AG09319 (cell line): Measurements from ENCODE around the gene NOS3.
A peak's percentile ranks its signal among the peaks of the same experiment; 100 is the strongest.

Experiments used
- DNase-seq: peaks from one replicate; pipeline ENCODE4 v3.0.0-alpha.2; 2010; ENCODE audit warnings: low read depth; ENCODE audit errors: extremely low read depth
- TF ChIP-seq, protein P1 (sequence below): IDR thresholded peaks from 2 replicates; pipeline ENCODE4 v1.5.1; 2011; ENCODE audit warnings: low read depth, mild to moderate bottlenecking, inconsistent platforms, low read length, moderate library complexity

Gene NOS3

DNA sequence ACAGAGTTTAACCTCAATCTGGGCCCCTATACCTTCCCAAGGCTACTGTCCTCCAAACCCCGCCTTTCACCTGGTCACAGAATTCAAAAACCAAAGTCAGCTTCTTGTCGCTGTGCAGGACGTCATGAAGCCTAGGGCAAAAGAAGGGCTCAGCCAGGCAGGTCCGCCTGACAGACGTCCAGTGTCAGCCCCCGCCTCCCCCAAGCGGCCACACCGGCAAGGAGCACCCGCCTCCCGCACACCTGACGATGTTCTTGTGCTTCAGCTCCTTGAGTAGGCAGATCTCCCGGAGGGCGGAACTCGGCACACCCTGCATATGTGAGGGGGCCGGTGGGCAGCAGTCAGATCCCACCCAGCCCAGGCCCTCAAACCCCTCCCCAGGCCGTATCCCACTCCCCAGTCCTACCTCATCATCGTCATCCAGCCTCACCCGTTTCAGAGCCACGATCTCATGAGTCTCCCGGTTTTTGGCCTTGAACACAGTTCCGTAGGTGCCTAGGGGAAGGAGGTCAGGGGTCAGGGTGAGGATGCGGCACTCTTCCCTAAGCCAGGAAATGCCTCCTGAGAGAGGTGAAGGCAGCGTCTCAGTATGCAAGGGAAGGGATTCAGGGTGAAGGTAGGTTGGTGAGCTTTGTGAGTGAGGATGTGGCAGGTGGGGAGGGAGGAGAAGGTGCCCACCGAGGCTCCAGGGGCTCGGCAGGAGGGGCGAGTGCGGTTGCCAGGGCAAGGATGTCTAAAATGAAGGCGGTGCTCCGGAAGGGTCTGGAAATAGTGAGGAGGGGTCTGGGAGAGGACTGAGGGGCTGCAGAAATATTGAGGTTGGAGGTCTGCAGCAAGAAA, 66.1 kb downstream of the NOS3 start:
- TF ChIP-seq, protein P1, sequence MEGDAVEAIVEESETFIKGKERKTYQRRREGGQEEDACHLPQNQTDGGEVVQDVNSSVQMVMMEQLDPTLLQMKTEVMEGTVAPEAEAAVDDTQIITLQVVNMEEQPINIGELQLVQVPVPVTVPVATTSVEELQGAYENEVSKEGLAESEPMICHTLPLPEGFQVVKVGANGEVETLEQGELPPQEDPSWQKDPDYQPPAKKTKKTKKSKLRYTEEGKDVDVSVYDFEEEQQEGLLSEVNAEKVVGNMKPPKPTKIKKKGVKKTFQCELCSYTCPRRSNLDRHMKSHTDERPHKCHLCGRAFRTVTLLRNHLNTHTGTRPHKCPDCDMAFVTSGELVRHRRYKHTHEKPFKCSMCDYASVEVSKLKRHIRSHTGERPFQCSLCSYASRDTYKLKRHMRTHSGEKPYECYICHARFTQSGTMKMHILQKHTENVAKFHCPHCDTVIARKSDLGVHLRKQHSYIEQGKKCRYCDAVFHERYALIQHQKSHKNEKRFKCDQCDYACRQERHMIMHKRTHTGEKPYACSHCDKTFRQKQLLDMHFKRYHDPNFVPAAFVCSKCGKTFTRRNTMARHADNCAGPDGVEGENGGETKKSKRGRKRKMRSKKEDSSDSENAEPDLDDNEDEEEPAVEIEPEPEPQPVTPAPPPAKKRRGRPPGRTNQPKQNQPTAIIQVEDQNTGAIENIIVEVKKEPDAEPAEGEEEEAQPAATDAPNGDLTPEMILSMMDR, result no peak
- no peak for DNase-seq

DNA sequence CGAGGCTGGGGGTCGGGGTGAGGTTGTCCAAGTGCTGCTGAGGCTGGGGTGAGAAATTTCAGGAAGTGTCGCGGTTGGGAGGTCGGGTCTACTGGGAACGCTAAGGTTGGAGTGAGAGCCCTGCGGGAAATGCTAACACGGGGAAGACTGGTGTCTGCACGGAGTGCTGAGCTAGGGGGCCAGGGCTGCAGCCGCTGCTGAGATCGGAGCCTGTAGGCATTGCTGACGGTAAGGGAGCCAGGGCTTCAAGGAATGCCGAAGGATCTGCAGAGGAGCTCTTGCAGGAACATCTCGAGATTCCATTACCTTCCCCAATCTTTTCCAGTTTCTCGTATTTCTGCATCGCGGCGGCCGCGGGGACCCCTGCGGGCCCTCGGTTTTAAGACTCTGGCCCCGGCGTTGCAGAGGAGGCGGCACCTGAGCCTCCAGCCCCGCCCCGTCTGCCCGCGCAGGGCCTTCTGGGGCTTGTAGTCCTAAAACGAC, 66.7 kb downstream of the NOS3 start, which contains the start of gene CDK5:
Gene CDK5, minus strand, starts transcription at position 392 of the 483 bp plus-strand sequence. Its CDS starts 49 bp downstream, at position 343.
- DNase-seq, result no peak
- TF ChIP-seq, protein P1, result no peak

DNA sequence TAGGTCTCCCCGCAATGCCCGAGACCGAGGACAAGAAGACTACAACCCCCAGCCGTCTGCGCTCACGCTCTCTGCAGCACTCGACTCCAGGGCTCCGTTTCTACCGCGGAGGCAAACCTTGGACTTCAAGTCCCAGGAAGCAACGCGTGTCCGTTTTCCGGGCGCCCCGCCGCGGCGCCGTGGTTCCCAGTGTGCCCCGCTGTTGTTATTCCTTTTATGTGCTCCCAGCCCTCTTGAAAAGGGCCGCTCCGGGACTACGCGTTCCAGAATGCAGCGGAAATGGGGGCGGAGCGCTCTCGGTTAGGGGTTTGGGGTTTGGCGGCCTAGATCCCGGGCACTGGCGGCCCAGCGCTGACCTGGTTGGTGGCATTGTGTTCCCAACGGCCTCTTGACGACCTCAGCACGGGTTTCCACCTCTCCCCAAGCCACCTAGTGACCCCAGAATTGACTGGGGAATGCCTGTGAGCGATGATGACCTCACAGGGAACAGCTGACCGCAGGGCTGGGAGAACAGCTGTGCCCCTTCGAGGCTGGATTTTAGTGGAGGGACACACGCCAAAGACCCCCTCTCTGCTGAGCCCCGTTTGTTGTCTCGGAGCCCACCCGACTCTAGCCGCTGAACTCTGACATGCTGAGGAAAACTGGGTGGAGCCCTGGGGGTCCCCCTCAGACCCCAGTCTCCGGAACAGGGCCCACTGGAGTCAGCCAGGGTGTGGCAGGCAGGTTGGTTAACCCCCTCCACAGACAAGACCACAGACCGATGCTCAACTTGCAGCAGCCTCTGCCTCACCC, 67.4 kb downstream of the NOS3 start:
- DNase-seq, result peak; percentile 98
- TF ChIP-seq, protein P1, result no peak

DNA sequence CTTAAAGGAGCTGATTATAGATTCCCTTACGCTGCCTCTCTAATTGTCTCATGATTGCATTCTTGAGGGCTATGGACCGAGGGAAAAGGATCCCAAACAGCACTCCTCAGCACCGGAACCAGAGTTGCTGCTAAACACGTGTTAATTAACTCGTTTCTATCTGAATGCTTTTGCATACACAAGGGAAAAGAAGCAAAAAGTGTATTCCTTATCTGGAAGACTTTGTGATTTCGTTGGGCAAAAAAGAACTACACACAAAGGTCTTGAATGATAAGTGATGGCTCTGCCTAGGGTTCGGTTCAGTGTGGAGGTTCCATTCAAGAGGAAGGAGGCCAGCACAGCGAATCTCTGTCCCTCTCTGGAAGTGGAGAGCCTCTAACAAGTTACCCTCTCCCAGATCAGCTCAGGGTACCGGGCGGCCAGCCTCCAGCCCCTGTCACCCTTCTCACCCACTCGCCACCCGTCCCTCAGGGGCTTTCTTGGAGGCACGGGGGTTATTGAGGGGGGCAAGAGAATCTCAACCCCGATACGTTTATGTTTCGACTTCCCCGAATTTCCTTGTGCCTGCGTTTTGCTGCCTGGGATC, 68.1 kb downstream of the NOS3 start:
- DNase-seq, result no peak
- TF ChIP-seq, protein P1, result no peak

DNA sequence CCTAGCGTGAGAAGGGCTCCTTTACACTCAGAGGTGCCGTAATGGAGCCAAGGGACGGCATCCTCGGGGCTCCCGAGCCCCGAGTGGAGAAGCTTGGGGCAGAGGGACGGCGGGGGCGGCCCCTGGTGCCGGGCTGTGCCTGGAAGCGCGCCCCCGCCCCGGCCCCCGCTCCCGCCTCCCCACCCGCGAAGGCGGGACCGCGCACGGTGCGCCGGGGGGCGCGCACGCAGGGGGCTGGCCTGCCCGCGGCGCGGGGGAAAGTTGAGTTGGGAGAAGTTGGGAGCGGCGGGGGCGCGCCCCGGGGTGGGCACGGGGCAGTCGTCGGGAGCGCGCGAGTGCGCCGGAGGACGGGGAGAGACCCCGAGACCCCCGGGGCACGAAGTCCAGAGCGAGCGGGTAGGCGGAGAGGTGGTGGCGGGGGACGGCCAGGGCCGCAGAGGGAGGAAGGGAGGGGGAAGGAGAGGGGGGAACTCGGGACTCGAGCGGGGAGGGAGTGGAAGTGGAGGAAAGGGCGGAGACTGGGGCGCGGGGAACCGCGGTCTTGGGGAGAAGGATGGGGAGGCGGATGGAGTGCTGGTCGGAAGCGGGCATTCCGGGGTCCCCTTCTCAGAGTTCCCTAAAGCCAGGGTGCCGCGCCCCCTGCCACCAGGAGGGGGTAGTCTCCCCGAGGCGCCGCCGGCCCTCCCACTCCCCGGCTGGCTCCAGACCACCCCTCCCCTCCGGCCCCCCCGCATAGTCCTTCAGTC, 68.7 kb downstream of the NOS3 start, which contains the start of gene SLC4A2:
Gene SLC4A2, plus strand, starts transcription at position 223 of the 746 bp plus-strand sequence. CDS start 2,399 bp downstream, outside the sequence.
- no peak for DNase-seq
- TF ChIP-seq, protein P1, result peak; percentile 52

DNA sequence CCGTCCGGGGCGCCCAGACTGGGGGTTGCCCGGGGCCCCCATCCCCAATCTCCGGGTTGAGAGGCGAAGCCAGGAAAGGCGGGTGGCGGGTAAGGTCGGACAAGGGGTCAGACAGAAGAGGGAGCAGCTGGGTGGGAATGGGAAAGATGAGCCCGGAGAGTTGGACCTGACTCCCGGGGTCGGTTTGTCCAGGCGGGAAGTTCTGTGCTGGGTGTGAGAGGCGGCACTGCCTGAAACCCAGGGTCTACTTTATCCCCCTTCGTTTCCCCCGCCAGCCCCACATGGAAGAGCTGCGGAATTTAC, 69.2 kb downstream of the NOS3 start:
- TF ChIP-seq, protein P1, result no peak
- DNase-seq, result no peak
